ENCODE results near the gene IRF2. TPM values are rescaled to one million over a fixed set of nuclear protein-coding genes. Genes with fewer than 3 reads are reported as not detected.
"Not testable (repeated sequence)": the region's sequence is repeated elsewhere in the genome, so short reads cannot be mapped to it uniquely, and the experiment has no call there.

Gene IRF2
- polyA plus RNA-seq, 1 donor from 2014 or later = 1.4 TPM

DNA sequence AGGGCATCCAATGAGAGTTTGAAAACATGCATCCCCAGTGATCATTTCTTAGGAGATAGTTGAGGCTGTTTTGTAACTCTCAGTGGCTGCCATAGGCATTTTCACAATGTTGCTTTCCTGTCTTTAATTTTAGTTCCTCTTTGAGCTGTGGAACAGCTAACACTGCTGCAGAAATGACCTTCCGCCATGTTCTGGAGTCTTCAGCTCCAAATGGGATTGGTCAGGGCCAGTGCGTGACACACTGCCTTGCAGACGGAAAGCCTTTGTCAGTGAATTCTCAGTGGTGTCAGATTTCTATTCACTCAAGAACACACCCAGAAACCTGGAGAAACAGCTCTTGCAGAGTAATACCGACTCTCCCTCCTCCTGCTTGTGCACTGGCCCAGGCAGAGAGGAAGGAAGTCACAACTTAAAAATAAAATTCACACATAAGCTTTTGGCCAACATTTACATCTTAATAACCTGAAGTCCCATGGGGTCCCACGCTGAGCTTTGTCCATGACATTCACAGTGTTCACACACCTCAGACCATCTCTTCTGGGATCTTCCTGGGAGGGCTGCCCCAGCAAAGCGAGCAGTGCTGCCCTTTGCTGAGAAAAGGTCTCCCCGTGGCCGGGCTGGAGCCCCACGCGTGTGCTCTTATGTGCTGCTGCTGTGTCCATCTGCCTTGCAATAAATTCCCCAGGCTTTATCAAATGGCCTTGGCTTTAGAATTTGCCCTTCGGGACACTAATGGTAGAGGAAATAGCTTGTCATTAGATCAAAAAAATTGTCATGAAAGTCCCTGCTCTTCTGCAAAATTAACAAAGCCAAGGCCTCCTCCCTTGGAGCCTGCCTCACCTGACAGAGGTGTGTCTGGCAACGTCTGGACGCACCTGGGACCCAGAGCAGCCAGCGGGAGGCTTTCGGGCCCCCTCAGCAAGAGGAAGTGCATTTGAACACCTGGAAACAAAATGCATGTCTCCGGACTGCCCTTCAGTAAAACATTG, 126.8 kb downstream of the IRF2 start:
- H3K9ac ChIP-seq (ENCODE audit: low read length) = no peak overlapping the region

GRCh38 chr4:184346682-184347081, 127.7 kb downstream of the IRF2 start:
- H3K27me3 ChIP-seq (ENCODE audit: insufficient read depth, low read depth, low read length) = no peaks in the 10 kb centered on the region
- H3K9ac ChIP-seq (ENCODE audit: low read length) = no peak overlapping the region
- no peaks in the 10 kb centered on the region for H3K79me2 ChIP-seq (replicated peaks; ENCODE audit: insufficient read depth, low read length)
- H3K4me2 ChIP-seq (ENCODE audit: low read length) = no peak overlapping the region
- no peaks in the 10 kb centered on the region for H3K9me3 ChIP-seq (ENCODE audit: low read length)
- no peaks in the 10 kb centered on the region for H3K36me3 ChIP-seq (ENCODE audit: insufficient read depth, low read length)
- H2AFZ ChIP-seq (ENCODE audit: low read depth, low read length) = no peak overlapping the region
- H3F3A ChIP-seq (ENCODE audit: insufficient read depth, low read length, poor library complexity, severe bottlenecking) = no peaks in the 10 kb centered on the region
- TF ChIP-seq, protein P1, sequence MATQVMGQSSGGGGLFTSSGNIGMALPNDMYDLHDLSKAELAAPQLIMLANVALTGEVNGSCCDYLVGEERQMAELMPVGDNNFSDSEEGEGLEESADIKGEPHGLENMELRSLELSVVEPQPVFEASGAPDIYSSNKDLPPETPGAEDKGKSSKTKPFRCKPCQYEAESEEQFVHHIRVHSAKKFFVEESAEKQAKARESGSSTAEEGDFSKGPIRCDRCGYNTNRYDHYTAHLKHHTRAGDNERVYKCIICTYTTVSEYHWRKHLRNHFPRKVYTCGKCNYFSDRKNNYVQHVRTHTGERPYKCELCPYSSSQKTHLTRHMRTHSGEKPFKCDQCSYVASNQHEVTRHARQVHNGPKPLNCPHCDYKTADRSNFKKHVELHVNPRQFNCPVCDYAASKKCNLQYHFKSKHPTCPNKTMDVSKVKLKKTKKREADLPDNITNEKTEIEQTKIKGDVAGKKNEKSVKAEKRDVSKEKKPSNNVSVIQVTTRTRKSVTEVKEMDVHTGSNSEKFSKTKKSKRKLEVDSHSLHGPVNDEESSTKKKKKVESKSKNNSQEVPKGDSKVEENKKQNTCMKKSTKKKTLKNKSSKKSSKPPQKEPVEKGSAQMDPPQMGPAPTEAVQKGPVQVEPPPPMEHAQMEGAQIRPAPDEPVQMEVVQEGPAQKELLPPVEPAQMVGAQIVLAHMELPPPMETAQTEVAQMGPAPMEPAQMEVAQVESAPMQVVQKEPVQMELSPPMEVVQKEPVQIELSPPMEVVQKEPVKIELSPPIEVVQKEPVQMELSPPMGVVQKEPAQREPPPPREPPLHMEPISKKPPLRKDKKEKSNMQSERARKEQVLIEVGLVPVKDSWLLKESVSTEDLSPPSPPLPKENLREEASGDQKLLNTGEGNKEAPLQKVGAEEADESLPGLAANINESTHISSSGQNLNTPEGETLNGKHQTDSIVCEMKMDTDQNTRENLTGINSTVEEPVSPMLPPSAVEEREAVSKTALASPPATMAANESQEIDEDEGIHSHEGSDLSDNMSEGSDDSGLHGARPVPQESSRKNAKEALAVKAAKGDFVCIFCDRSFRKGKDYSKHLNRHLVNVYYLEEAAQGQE (IDR thresholded peaks at IDR 0.05; ENCODE audit: borderline replicate concordance) = no peak
- TF ChIP-seq EP300 (conservative IDR thresholded peaks at IDR 0.05; ENCODE audit: poor library complexity, severe bottlenecking) (no peak), SMC3 (conservative IDR thresholded peaks at IDR 0.05; ENCODE audit: poor library complexity) (no peak), TAF1 (IDR thresholded peaks at IDR 0.05; ENCODE audit: low read depth) (no peak), RAD21 (conservative IDR thresholded peaks at IDR 0.05) (no peak), MXI1 (conservative IDR thresholded peaks at IDR 0.05; ENCODE audit: poor library complexity, severe bottlenecking) (no peak), POLR2AphosphoS5 (IDR thresholded peaks at IDR 0.05) (no peak), EZH2 (IDR thresholded peaks at IDR 0.05; ENCODE audit: borderline replicate concordance, insufficient read depth, low read length, poor library complexity, severe bottlenecking) (no peak)
- H3K27ac ChIP-seq (ENCODE audit: low read length) = no peak overlapping the region
- H3K9me2 ChIP-seq (ENCODE audit: insufficient read depth, low read length) = no peaks in the 10 kb centered on the region
- H3K4me3 ChIP-seq (ENCODE audit: low read length) = no peak overlapping the region
- no peaks in the 10 kb centered on the region for H4K20me1 ChIP-seq (ENCODE audit: insufficient read depth)

More for the DNA sequence above, 126.8 kb downstream of the IRF2 start:
- Histone ChIP-seq H2AFZ (ENCODE audit: low read depth, low read length) (no peak overlapping the region), H3K4me3 (ENCODE audit: low read length) (no peak overlapping the region), H3K27me3 (ENCODE audit: insufficient read depth, low read depth, low read length) (no peaks in the 10 kb centered on the region), H3K36me3 (ENCODE audit: insufficient read depth, low read length) (no peaks in the 10 kb centered on the region), H3K4me2 (ENCODE audit: low read length) (no peak overlapping the region), H3K27ac (ENCODE audit: low read length) (no peak overlapping the region), H3F3A (ENCODE audit: insufficient read depth, low read length, poor library complexity, severe bottlenecking) (no peaks in the 10 kb centered on the region), H3K9me3 (ENCODE audit: low read length) (no peaks in the 10 kb centered on the region), H4K20me1 (ENCODE audit: insufficient read depth) (no peaks in the 10 kb centered on the region), H3K9me2 (ENCODE audit: insufficient read depth, low read length) (no peaks in the 10 kb centered on the region), H3K79me2 (replicated peaks; ENCODE audit: insufficient read depth, low read length) (no peaks in the 10 kb centered on the region)
- TF ChIP-seq MXI1 (conservative IDR thresholded peaks at IDR 0.05; ENCODE audit: poor library complexity, severe bottlenecking) (no peak), EP300 (conservative IDR thresholded peaks at IDR 0.05; ENCODE audit: poor library complexity, severe bottlenecking) (no peak), TAF1 (IDR thresholded peaks at IDR 0.05; ENCODE audit: low read depth) (no peak), EZH2 (IDR thresholded peaks at IDR 0.05; ENCODE audit: borderline replicate concordance, insufficient read depth, low read length, poor library complexity, severe bottlenecking) (no peak), SMC3 (conservative IDR thresholded peaks at IDR 0.05; ENCODE audit: poor library complexity) (no peak), RAD21 (conservative IDR thresholded peaks at IDR 0.05) (no peak), POLR2AphosphoS5 (IDR thresholded peaks at IDR 0.05) (no peak)
- TF ChIP-seq, protein P1 (IDR thresholded peaks at IDR 0.05; ENCODE audit: borderline replicate concordance) = no peak
- TF ChIP-seq, protein P2, sequence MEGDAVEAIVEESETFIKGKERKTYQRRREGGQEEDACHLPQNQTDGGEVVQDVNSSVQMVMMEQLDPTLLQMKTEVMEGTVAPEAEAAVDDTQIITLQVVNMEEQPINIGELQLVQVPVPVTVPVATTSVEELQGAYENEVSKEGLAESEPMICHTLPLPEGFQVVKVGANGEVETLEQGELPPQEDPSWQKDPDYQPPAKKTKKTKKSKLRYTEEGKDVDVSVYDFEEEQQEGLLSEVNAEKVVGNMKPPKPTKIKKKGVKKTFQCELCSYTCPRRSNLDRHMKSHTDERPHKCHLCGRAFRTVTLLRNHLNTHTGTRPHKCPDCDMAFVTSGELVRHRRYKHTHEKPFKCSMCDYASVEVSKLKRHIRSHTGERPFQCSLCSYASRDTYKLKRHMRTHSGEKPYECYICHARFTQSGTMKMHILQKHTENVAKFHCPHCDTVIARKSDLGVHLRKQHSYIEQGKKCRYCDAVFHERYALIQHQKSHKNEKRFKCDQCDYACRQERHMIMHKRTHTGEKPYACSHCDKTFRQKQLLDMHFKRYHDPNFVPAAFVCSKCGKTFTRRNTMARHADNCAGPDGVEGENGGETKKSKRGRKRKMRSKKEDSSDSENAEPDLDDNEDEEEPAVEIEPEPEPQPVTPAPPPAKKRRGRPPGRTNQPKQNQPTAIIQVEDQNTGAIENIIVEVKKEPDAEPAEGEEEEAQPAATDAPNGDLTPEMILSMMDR (IDR thresholded peaks at IDR 0.05; ENCODE audit: poor library complexity, severe bottlenecking) = no peak

GRCh38 chr4:184346273-184346672, 128.1 kb downstream of the IRF2 start:
- H3K4me2 ChIP-seq (ENCODE audit: low read length); H3K27me3 ChIP-seq (ENCODE audit: insufficient read depth, low read depth, low read length); H3K9me3 ChIP-seq (ENCODE audit: low read length); H3K9ac ChIP-seq (ENCODE audit: low read length); H3K4me3 ChIP-seq (ENCODE audit: low read length); H3F3A ChIP-seq (ENCODE audit: insufficient read depth, low read length, poor library complexity, severe bottlenecking); H4K20me1 ChIP-seq (ENCODE audit: insufficient read depth); H3K36me3 ChIP-seq (ENCODE audit: insufficient read depth, low read length); H2AFZ ChIP-seq (ENCODE audit: low read depth, low read length); H3K79me2 ChIP-seq (replicated peaks; ENCODE audit: insufficient read depth, low read length); H3K9me2 ChIP-seq (ENCODE audit: insufficient read depth, low read length); H3K27ac ChIP-seq (ENCODE audit: low read length): not testable (repeated sequence)
